SIG-M5 treated with dmso at 0.1 percent for 504 hours (cell line): ENCODE data around the gene SPPL2C.

Source experiments
- DNase-seq: peaks from one replicate; lab custom pipeline; 2025; ENCODE audit not compliant: unreplicated experiment; lab: John Stamatoyannopoulos, UW

The SPPL2C gene

GRCh38 chr17:45874151-45874550 lies 29.5 kb downstream of the SPPL2C start:
- no peak for DNase-seq

- DNase-seq, result no peak
Measured at GRCh38 chr17:45876539-45876938, 31.9 kb downstream of the SPPL2C start.

- DNase-seq, result no peak
Measured at GRCh38 chr17:45877467-45877866, 32.8 kb downstream of the SPPL2C start.

DNA sequence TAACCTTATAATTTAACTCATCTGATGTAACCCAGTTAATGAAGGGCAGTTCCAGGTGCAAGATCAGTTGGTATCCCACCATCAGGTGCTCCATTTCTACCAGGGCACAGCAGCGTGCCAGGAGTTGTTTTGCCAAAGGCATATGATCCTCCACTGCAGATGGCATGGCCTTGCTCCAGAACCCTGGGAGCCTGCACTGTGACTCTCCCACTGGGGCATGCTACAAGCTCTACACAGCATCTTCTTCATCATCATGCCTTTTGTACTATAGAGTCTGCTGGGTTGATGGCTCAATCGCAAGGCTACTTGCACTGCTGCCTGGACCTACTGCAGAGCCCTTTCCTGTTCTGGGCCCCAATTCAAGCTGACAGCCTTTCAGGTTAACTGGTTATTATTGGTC lies 38.4 kb downstream of the SPPL2C start:
- no peak for DNase-seq

DNA sequence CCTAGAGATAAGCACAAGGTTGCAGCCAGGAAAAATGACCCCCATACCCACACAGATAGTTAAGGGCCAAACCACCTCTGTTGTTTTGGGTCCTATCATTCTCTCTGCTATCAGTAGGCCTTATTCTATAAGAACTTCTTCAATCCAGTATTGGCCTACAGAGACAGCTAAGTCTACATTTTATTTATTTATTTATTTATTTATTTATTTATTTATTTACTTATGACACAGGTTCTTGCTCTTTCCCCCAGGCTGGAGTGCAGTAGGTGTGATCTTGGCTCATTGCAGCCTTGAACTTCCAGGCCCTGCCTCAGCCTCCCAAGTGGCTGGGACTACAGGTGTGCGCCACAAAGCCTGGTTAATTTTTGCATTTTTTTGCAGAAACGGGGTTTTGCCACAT lies 42.2 kb downstream of the SPPL2C start:
- no peak for DNase-seq

- DNase-seq, result no peak
Measured at GRCh38 chr17:45888392-45888791, 43.7 kb downstream of the SPPL2C start.

- DNase-seq, result no peak
Measured at GRCh38 chr17:45889579-45889978, 44.9 kb downstream of the SPPL2C start.

DNA sequence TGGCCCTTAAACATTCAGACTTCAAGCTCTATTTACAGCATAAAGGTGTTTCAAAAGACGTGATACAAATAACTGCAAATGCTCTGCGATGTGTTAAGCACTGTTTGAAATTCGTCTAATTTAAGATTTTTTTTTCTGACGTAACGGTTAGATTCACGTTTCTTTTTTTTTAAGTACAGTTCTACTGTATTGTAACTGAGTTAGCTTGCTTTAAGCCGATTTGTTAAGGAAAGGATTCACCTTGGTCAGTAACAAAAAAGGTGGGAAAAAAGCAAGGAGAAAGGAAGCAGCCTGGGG lies 49.0 kb downstream of the SPPL2C start:
- no peak for DNase-seq

GRCh38 chr17:45894022-45894784 lies 49.5 kb downstream of the SPPL2C start, which contains the start of gene MAPT:
Gene MAPT (plus strand): TSS chr17:45894554. CDS start chr17:45962338, 67,784 bp downstream.
- peak; percentile 72 for DNase-seq

DNA sequence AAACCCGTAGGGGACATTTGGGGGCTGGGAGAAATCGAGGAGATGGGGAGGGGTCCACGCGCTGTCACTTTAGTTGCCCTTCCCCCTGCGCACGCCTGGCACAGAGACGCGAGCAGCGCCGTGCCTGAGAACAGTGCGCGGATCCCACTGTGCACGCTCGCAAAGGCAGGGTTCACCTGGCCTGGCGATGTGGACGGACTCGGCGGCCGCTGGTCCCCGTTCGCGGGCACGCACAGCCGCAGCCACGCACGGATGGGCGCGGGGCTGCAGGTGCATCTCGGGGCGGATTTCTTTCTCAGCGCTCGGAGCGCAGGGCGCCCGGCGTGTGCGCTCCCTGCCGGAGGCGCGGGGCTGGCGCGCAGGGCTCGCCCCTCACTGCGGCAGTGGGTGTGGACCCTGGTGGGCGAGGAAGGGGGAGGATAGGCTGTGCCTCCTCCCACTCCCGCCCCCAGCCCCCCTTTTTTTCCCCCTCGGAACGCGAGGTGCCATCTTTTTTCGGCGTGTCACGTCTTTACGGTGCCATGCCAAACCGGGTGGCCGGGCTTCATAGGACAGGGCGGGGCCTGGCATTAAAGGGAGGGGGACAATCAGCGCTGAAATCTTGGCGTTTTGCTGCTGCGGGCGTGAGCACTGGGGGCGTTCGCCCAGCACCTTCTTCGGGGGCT lies 50.8 kb downstream of the SPPL2C start:
- DNase-seq, result no peak

GRCh38 chr17:45895969-45896785 lies 51.5 kb downstream of the SPPL2C start:
- no peak for DNase-seq
